Hindlimb muscle (tissue), 1 donor: ENCODE results near the gene RELA. TPM values are rescaled to one million over a fixed set of nuclear protein-coding genes. Genes with fewer than 3 reads are reported as not detected.
"Not testable (repeated sequence)": the region's sequence is repeated elsewhere in the genome, so short reads cannot be mapped to it uniquely, and the experiment has no call there.

Source experiments
- DNase-seq: peaks from one replicate; pipeline ENCODE4 v3.0.0-alpha.2; 2013
- polyA plus RNA-seq: library from polyadenylated mRNA; unstranded; fragments of 120-200 nt; gene quantifications from one replicate; pipeline ENCODE4 v1.2.1, GENCODE V29; 2013; ENCODE audit not compliant: insufficient read length

RELA gene
- polyA plus RNA-seq, 1 donor = 50.6 TPM

DNA sequence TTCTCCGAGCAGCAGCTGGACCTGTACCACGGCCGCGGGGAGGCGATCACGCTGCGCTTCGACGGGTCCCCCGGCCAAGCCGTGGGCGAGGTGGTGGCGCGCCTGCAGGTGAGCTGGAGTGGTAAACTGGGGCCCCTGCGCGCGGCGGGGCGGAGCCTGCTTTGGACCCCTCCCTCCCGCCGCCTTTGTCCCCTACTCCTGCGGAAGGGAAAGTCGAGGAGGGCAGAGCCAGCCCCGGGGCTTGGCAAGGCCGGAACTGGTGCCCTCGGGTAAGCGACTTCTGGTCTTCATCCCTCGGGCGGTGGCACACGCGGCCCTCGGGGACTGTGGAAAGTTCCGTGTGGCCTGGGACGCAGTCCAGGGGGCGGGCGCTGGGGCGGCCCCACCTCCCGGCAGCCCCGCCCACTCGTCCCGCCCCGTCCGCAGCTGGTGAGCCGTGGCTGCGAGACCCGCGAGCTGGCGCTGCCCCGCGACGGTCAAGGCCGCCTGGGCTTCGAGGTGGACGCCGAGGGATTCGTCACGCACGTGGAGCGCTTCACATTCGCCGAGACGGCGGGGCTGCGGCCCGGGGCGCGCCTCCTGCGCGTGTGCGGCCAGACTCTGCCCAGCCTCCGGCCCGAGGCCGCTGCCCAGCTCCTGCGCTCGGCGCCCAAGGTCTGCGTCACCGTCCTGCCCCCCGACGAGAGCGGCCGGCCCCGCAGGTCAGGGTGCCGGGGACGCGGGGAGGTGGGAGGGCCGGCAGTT, 15.6 kb downstream of the RELA start:
- no peak for DNase-seq

- no peak for DNase-seq
Observed at GRCh38 chr11:65646288-65646957, 16.3 kb downstream of the RELA start.

DNA sequence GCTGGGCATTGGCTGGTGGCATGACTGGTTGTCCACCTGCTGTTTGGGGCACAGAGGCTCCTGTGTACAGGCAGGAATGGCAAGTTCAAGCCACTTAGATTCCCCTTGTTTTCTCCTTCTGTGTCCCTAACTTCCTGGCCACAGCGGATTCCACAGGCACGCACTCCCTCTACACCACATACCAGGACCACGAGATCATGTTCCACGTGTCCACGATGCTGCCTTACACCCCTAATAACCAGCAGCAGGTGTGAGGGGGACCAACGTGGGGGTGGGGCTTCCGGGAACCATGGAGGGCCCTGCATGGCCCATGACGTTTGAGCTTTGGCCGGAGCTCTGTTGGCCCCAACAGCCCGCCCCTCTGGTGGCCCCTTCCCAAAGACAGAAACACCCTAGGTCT, 17.0 kb downstream of the RELA start:
- DNase-seq = no peak

GRCh38 chr11:65644837-65645236, 17.9 kb downstream of the RELA start:
- DNase-seq = no peak

GRCh38 chr11:65643971-65644370, 18.7 kb downstream of the RELA start:
- DNase-seq = no peak

GRCh38 chr11:65642014-65642671, 20.6 kb downstream of the RELA start:
- no peak for DNase-seq

- DNase-seq = no peak
Observed at GRCh38 chr11:65641297-65642013, 21.3 kb downstream of the RELA start.

DNA sequence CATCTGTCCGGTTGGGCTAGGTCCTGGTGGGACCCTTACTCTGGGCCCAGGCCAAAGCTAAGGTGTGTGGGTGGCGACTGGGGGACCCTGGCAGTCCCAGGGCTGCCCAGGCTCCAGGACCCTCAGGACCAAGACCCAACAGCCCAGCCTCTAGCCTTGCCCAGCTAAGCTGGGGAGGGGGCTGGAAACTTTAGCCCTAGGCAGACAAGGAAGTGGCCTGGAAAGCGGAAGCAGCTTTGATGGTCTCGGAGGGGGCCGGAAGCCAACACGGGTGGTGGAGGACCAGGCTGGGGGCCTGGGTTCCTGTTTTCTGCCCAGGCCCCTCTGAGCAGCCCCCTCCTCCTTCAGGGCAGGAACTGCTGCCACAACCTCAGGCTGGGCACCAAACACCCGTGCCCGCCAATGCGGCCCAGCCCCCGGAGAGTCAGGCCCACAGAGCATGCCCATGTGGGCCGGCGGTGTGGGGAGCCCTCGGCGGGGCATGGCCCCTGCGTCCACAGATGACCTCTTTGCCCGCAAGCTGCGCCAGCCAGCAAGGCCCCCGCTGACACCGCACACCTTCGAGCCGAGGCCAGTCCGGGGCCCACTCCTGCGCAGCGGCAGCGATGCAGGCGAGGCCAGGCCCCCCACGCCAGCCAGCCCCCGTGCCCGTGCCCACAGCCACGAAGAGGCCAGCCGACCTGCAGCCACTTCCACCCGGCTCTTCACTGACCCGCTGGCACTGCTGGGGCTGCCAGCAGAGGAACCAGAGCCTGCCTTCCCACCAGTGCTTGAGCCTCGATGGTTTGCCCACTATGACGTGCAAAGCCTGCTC, 22.0 kb downstream of the RELA start:
- DNase-seq = no peak

DNA sequence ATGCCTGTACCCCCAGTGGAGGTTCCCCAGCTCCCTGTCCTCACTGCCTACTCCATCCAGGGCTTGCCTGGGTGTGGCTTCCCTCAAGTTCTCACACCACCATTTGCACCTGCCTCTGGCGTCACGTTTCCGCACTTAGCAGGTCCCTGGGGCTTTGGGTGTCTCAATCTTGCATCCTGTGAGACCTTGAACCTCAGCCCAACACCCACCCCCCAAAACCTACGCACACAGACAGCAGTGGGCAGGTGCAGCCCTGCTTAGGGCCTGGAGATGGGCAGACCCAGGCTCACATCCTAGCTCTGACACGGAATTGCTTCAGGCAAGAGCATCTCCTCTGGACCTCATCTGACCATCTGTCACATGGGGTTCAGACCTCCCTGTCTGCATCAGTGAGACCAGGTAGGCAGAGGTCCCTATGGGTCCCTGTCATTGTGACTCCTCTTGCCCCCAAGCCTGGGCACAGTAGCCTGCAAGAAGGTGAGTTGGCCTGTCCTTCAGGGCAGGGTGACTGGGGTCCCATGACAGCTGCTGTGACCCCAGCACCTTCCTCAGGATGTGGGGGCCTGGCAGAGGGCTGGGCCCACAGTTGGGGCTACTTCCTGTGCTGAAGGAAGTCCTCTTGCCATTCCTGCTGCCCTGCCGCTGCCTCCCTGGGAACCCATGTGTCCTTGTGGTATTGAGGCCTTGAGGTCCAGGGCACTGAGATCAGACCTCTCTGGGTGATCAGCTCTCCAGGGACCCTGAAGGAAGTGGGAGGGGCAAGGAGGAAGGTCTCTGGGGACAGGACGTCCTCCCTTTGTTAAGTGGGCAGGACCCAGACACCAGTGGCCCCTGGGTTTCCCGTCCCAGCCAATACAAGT, 22.9 kb downstream of the RELA start:
- DNase-seq = no peak

- not testable (repeated sequence) for DNase-seq
Observed at GRCh38 chr11:65639228-65639597, 23.5 kb downstream of the RELA start.

DNA sequence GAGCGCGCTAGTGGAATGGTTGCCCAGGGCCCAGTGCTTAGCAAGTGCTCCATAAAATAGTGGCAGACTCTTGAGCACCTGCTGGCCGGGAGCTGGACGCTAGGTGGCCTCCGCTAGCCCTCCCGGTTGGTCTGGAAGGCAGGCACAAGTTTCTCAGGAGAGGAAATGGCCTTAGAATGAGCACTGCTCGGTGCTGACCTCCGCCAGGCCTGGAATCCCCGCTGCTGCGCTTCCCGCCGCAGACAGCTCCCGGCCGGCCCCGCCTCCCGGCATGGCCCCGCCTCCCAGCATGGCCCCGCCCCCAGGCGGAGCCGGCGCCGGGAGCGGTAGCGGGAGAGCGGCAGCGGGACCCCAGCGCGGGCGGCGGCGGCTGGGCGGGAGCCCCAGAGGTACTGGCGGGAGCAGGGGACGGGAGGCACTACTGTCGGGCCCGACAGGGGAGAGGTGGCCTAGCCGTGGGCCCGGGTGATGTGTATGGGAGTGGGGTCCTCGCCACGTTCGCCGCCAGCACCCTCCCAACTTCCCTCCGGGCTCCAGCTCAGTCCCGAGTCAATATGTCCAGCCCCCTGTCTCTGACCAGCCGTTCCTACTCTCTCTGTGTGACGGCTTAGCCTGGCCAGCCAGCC, 24.8 kb downstream of the RELA start, which contains the start of gene SIPA1:
SIPA1 (plus strand) TSS at position 308 of the 626 bp plus-strand sequence. CDS start 2,821 bp downstream, outside the sequence.
- peak; percentile 85 for DNase-seq

DNA sequence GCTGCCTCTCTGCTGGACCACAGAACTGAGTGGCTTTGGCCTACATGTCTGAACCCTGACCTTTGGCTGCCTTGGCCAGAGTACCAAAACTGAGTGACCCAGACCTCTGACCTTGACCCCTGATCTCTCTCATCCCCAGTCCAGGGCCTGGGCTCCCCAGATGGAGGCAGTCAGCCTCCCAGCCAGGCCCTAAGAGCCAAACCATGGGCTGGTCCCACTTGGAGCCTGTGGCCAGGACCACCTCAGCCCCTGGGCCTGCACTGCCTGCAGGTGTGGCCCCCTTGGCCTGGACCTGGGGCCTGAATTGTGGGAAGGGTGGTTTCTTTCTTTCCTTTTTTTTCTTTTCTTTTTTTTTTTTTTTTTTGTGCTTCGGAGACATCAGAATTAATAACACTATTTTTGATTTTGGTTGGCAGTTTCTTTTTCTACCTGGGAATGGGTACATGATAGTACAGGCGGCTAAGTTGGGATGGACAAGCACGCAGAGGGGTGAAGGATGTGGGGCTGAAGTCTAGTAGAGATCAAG, 25.6 kb downstream of the RELA start:
- no peak for DNase-seq

- no peak for DNase-seq
Observed at GRCh38 chr11:65636108-65637031, 26.3 kb downstream of the RELA start.

- no peak for DNase-seq
Observed at GRCh38 chr11:65634905-65635731, 27.6 kb downstream of the RELA start.

- no peak for DNase-seq
Observed at GRCh38 chr11:65634440-65634839, 28.3 kb downstream of the RELA start.

- DNase-seq = no peak
Observed at GRCh38 chr11:65634109-65634436, 28.6 kb downstream of the RELA start.

DNA sequence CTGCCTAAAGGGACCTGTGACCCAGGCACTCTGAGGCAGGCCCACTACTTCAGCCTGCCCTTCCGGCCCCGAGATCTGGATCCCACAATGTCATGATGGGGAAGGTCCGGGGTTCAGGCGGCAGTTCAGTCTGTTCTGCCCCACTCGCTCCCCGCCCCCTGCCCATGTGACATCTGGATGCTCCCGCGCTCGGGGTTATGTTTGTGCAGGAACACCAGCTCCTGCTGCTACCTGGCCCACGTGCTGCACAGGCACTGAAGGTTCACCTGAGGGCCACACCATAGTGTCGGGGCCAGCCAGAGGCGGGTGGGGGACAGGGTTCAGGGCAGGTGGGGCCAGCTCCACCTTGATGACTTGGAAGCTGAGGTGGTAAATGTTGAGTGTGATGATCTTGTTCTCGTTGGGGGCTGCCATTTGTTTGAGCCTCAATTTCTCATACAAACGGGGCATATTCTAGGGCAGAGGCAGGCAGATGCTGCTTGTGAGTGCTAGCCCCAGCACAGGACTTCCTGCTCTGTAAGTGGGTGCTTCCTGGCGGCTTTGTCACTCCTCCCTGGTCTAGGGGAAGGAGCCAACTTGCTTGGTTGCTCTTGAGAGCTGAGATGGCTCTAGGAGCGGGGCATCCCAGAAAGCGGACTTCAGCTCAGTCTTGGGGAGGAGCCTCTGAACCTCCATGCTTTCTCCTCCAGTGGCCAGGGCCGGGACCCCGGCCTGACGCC, 29.2 kb downstream of the RELA start:
- DNase-seq = no peak

- DNase-seq = no peak
Observed at GRCh38 chr11:65630215-65630614, 32.5 kb downstream of the RELA start.
